ENCODE measurements around the gene AKR1C2.

GRCh38 chr10:5035356-5035755 lies 31.7 kb upstream of the AKR1C2 start:
- TF ChIP-seq, protein P1, sequence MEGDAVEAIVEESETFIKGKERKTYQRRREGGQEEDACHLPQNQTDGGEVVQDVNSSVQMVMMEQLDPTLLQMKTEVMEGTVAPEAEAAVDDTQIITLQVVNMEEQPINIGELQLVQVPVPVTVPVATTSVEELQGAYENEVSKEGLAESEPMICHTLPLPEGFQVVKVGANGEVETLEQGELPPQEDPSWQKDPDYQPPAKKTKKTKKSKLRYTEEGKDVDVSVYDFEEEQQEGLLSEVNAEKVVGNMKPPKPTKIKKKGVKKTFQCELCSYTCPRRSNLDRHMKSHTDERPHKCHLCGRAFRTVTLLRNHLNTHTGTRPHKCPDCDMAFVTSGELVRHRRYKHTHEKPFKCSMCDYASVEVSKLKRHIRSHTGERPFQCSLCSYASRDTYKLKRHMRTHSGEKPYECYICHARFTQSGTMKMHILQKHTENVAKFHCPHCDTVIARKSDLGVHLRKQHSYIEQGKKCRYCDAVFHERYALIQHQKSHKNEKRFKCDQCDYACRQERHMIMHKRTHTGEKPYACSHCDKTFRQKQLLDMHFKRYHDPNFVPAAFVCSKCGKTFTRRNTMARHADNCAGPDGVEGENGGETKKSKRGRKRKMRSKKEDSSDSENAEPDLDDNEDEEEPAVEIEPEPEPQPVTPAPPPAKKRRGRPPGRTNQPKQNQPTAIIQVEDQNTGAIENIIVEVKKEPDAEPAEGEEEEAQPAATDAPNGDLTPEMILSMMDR (IDR thresholded peaks at IDR 0.05): no peak
- no peak for TF ChIP-seq POLR2A (IDR thresholded peaks at IDR 0.05)
